Eye (tissue), 1 donor: ENCODE data around the gene ZNF280B.

ENCODE experiments used
- DNase-seq: peaks from one replicate; pipeline ENCODE4 v3.0.0-alpha.2; 2015

ZNF280B gene

GRCh38 chr22:22508274-22509176, at the start of gene ZNF280B:
Gene ZNF280B, minus strand, starts transcription at chr22:22508742. Its CDS starts 19,344 bp downstream, at chr22:22489398.
- DNase-seq, result peak; percentile 94

- no peak for DNase-seq
Measured at GRCh38 chr22:22556995-22557925, 48.7 kb upstream of the ZNF280B start.

GRCh38 chr22:22556578-22556977, 48.0 kb upstream of the ZNF280B start:
- no peak for DNase-seq

GRCh38 chr22:22555596-22555995, 47.1 kb upstream of the ZNF280B start:
- DNase-seq, result no peak

GRCh38 chr22:22554587-22555284, 46.2 kb upstream of the ZNF280B start:
- DNase-seq, result peak; percentile 4

GRCh38 chr22:22553735-22554586, 45.4 kb upstream of the ZNF280B start:
- peak; percentile 36 for DNase-seq

GRCh38 chr22:22553141-22553540, 44.6 kb upstream of the ZNF280B start:
- no peak for DNase-seq

GRCh38 chr22:22552630-22553029, 44.1 kb upstream of the ZNF280B start:
- peak; percentile 28 for DNase-seq

- no peak for DNase-seq
Measured at GRCh38 chr22:22550789-22551434, 42.4 kb upstream of the ZNF280B start.

GRCh38 chr22:22548910-22549309, 40.4 kb upstream of the ZNF280B start:
- no peak for DNase-seq

- no peak for DNase-seq
Measured at GRCh38 chr22:22548317-22548716, 39.8 kb upstream of the ZNF280B start.

GRCh38 chr22:22547692-22548300, 39.3 kb upstream of the ZNF280B start:
- DNase-seq, result no peak

- DNase-seq, result no peak
Measured at GRCh38 chr22:22547226-22547625, 38.7 kb upstream of the ZNF280B start.

- no peak for DNase-seq
Measured at GRCh38 chr22:22546490-22546889, 37.9 kb upstream of the ZNF280B start.

- DNase-seq, result no peak
Measured at GRCh38 chr22:22545084-22545483, 36.5 kb upstream of the ZNF280B start.

- no peak for DNase-seq
Measured at GRCh38 chr22:22538226-22538989, 29.9 kb upstream of the ZNF280B start.

GRCh38 chr22:22536916-22537315, 28.4 kb upstream of the ZNF280B start:
- DNase-seq, result no peak

GRCh38 chr22:22536515-22536914, 28.0 kb upstream of the ZNF280B start:
- DNase-seq, result no peak

GRCh38 chr22:22535662-22536061, 27.1 kb upstream of the ZNF280B start:
- DNase-seq, result no peak
